ENCODE results near the gene SGMS1.

The SGMS1 gene

DNA sequence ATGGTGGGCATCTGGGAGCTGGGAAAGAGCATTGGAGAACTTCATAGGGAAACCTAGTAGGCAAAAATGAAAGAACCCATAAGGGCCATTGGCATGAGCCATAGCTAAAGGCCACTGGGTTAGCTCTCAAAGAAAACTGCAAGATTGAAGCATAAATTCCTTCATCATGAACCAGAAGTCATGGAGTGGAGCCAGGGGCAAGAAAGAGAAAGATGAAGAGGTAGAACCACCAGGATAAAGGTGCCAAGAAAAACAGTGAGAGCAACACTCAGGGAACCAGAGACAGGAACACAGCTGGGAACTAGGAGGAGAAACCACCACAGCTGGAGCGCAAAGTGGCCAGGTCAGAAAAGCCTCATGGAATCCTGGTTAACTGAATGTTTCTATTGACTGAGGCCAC, 11.5 kb upstream of the SGMS1 start:
- DNase-seq, result peak; percentile 75

DNA sequence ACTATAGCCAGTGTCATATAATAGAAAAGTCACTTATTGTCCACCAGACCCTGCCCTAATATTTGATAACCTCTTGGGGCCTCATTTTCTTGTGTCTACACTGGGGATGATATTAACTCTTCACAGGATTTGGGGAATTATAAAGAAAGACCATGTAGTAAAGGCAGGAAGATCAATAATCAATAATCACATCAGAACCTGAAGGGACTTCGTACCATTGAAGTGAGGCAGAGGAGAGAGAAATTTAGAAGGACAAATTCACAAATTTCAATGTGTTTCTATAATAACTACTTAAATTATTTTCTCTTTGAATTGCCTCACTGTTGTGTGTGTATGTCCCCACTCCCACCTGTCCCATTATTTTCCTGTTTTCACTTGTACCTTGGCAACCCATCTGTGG, 10.7 kb upstream of the SGMS1 start:
- no peak for DNase-seq

DNA sequence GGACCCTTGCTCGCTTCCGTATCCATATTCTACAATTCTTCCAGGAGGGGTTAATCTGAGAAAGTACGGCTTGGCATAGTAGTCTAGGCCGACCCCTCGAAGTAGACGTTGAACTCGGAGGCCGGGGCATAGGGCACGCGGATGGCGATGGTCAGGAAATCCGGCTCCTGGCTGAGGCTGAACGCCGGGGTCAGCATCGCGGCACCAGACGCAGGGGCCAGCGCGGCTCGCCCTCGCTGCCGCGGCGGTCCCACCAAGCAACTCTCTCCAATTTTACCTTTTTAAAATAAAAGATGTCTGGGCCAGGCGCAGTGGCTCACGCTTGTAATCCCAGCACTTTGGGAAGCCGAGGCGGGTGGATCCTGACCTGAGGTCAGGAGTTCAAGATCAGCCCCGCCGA, 7.3 kb upstream of the SGMS1 start:
- DNase-seq, result no peak

DNA sequence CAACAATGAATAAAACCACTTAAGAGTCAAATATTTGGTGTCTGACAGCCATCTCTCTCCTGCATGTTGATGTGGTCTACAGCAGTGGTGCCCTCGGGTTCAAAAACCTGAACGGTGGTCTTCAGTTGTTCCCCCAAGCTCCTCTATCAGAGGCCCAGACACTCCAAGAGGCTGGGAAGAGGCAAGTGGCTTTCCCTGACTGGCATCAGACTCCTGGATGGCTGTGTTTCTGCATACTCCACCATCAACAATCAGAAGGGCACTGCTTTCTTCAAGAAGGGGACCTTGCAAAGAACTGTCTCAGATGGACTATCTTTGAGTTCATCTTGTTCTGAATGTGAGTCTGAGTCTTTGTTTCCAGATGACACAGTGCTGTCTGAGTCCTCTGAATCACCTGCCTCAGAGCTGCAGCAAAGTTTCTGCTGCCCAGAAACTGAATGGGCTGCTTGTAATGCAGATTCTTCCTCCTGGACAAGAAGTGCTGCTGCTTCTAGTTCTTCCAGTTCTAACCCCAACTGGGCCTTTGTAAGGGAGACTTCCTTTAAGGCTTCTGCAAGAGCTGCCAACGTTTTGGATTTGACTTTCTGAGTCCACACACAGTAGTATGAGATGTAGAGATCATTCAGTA, 5.9 kb upstream of the SGMS1 start:
- DNase-seq, result no peak

DNA sequence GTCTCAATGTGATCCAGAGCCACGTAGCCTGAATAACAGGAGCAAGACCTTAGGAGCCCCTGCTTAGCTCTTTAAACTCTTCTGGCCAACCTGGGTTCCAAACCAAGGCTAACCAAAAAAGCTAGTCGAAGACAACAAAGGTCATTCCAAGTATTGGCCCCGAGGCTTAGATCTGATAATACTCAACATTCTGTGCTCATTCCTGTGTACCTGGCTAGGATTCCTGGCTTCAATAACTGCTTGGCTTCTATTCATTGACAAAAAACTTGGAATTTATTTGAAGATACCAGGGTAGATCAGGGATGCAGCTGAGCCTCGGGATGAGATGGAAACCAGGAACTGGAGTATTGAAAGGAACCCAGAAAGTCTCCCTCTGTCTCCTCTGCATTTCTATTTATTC, 4.1 kb upstream of the SGMS1 start:
- DNase-seq, result no peak

DNA sequence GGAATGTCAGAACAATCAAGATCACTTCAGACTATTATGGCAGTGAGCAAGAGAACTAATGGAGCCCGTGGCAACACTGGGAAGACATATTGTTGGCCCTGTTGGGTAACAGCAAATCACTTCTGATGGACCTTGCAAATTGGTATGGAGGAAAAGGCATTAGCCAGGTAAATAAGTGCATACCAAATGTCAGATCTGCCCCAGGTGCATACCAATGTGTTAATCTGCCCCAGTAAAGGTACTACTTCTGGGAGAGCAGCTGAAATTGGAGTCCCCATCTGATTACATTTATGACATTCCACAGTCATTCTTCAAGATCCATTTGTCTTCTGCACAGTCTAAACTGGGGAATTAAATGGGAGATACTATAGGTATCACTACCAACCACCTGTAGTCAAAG, 3.7 kb upstream of the SGMS1 start:
- no peak for DNase-seq

DNA sequence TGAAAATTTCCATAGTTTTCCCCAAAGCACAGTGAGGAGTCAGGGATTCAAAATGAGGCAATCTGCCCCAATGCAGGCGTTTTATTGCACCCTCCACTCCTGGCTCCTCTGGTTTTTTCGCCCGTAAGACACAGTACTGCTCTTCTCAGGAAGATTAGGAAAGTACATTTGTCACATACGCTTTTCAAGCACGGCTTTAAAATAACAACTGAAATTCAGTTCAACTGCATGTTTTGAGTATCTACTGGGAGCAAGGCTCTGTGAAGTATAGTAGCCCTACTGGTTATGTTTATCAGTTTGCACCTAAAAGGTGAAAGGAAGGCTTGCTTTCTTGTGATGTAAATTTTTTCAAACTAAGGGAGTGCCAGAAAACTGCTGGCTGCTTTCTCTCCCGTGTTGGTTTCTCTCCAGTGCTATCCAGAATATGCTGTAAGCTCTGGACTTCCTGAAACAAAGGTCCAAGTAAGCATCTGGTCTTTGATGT, 1.9 kb upstream of the SGMS1 start:
- no peak for DNase-seq

DNA sequence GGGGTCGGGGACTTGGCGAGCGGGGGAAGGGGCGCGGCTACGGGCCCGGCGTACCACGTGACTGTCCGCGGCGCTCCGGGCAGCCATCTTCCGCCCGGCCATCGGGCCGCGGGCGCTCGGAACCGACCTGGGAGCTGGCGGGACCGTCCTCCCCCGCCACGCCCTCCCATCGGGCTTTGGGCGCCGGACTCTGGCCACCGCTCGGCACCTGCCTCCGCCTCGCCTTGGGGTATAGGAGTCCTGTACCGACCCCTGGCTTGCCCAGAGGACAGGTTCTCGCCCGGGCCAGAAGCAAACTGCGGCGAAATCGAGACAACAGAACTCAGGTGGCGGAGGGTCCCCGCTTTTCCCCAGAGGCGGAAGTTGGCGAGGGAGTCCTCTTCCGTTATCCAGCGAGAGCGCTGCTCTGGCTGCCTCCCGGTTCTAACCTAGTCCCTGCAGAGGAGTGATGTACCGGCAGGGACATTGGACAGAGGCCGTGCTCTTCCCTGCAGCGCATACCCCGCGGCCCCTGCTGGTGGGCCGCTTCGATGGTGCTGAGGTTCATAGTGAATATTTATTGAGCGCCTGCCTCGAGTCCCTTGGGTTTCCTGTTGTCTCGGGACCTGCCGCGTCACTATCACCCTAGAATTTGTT, 1.2 kb upstream of the SGMS1 start:
- peak; percentile 70 for DNase-seq

DNA sequence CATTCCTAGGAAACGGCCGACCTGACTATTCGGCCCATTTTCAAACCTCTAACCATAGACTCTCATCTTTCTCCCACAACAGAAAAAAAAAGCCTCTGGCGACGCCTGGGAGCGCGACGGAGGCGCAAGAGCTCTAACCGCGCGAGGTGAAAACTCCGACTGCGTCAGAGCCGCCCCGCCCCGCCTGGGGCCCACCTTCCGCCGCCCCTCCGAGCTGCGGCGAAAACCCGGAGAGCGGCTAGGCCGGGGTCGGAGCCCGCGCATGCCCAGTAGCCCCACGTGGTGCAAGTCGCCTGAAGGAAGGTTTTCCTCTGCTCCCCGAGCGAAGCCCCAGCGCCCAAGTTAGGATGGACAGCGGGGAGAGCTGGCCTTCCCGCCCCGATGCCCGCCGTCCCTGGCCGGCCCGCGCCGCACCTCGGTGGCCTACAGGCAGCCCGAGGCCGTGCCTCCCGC, 683 bp upstream of the SGMS1 start:
- peak; percentile 95 for DNase-seq

DNA sequence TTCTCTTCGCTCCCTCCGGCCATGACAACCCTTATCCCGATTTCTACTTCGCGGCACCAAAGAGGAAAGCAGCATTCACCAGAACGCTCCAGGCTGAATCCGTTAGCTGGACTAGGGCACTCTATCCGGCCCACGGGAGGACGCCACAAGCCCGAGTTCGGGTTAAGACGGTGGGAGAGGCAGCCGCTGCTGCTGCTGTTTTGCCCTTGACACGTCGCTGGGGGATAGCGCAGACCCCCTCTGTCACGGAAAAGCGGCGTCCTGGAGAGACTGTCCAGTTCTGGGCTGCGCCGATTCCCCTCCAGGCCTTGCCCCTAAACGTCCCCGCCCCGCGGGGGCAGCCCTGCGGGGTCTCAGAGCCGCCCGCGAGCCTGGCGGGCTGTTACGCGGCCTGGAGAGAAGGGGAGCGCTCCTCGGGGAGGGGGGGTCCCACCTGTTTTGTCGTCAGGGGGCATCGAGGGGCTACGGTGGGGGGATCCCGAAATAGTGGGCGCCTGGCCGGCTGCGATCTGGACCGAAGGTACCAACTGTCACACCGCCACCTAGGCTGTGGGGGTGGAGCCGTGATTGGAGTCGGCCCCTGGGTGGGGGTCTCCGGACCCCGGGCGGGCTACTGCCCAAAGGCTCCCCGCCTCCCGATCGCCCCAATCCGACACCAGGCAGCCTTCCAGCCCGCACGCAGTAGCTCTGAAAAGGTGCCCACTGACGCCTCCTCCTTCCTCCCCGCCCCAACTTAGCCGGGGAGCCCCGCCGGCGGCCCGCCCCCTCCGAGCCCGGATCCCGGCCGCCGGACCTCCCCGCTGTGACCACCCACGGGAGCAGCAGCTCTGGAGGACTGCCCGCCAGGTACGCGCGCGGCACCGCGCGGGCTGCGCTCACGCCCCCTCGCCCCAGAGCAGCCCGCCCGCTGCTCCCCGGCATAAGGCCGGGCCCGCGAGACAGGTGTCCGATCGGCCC, 772 bp downstream of the SGMS1 start:
- peak; percentile 30 for DNase-seq

DNA sequence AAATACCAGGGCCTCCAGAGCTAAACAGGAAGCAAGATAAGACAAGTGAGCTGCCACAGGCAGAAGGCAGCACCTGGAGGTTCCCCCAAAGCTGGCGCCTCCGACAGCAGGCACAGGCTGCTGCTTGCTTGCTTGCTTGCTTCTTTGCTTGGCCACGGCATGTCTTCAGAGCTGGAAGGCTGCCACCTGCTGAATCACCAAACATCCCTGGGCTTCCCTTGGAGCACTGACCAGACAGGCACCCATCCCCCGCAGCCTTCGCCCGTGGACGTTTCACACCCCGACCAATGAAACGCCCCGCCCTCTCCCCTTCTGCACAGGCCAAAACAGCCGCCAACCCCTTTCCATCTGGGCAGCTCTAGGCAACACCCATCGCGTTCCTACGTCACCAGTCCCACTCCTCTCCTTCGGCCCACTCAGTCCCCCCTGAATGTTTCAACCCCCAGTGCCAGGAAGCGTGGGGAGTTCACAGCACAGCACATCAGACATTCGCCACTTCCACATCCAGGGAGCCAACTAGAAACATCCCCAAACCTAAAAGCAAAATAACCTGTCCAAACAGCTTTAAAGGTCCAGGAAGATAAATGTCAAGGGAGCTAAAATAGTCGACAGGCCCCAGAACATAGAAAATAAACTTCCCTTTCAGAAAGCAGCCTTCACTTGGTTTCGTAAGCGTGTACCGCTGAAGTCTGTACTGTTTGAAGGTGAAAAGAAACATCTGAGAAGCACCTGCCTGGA, 1.6 kb downstream of the SGMS1 start:
- DNase-seq, result peak; percentile 90

DNA sequence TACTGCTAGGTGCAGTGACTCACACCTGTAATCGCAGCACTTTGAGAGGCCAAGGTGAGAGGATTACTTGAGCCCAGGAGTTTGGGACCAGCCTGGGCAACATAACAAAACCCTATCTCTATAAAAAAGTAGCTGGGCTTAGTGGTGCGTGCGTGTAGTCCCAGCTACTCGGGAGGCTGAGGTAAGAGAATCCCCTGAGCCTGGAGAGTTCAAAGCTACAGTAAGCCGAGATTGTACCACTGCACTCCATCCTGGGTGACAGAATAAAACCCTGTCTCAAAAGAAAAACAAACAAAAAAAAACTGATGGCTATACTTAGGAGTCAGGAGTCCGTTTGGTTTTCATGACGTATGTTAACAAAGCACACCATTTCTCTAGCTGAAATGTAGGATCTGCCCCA, 2.9 kb downstream of the SGMS1 start:
- no peak for DNase-seq

DNA sequence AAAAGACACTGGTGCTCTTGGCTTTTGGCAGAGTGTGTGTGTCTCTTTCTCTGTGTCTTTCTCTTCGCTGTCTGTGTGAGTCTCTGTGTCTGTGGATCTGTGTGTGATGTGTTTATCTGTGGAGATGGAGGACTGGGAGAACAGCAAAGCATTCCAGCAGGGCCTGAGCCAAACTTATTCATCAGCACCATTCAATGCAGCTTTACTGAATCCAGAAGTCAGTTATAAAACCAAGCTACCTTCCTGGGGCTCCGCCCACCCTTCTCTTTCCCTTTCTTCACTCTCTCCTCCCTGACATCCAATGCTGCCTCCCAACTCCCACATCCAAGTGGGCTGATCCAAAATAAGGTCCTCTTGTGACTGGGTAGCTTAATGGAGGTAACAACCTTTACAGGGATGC, 3.9 kb downstream of the SGMS1 start:
- DNase-seq, result no peak

DNA sequence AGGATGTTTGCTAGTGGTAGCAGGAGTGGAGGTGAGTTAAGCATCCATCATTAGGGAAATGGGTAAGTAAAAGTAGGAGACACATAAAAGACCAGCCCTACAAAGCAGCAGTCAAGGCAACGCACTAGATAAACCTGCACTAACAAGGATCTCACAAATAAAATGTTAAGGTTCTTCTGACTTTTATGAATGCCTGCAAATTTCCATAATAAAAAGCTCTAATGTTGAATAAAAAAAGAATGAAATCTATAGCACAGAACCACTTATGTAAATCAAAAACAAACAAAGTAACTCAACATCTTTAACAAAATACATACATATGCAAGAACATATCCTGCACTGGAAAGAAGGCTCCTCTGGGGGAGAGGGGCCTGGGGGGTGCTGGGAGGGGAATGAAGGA, 4.6 kb downstream of the SGMS1 start:
- DNase-seq, result no peak

DNA sequence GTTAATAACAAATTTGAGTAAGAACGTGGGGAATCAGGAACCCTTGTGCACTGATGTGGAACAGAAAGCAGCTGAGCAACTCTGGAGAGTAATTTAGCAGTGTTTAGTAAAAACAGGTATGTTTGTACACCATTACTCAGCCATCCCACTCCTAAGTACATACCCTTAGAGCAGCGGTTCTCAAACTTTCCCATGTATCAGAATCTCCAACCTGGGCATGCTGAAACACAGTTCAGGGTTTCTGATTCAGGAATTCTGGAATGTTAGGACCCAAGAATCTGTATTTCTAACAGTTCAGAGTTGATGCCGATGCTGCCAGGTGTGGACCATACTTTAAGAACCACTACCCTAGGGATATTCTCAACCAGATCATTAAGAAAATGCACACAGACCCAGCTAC, 5.1 kb downstream of the SGMS1 start:
- no peak for DNase-seq

DNA sequence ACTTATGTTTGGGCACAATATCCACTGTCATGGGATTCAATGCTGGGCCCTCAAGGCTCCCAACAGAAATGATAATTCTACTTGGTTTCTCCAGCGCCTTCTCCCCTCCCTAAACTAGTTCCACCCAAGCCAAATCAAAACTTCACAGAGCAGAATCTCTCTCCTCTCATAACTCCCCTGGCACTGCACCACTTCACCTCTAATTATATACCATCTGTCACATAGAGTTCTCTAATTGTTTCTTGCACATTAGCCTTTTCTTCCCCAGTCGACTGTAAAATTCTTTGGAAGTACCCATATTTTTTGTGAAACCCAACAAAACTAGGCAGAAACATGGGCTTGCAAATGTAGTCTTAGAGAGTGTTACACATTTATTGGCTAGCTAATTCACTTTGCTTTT, 8.1 kb downstream of the SGMS1 start:
- no peak for DNase-seq

DNA sequence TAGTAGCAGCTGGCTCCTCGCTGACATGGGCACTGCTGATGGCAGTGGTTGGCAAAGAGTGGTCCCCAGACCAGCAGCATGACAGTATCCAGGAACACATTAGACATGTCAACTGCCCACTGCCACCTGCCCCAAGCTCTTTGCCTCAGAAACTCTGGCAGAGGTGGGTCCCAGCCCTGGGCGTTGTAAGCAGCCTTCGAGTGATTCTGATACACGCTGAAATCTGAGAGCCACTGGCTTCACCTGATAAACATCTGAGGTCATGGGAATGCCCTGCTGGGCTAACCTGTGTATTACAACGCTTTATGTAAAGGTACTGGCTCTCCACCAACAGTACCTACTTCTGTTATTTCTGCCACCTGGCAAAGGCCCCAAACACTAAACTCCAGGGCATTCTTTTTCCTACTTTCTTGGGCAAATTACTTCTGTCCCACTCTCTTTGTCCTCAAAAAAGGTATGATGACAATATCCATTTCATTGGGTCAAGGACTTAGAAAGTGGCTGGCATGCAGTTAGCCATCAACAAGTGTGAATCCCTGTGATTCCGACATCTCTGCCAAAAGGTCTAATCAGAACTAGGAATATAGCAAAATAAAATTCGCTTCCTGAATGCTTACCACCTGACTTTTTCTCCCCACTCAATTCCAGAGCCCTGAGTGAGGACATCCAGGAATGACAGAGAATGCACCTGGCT, 9.2 kb downstream of the SGMS1 start:
- DNase-seq, result no peak

DNA sequence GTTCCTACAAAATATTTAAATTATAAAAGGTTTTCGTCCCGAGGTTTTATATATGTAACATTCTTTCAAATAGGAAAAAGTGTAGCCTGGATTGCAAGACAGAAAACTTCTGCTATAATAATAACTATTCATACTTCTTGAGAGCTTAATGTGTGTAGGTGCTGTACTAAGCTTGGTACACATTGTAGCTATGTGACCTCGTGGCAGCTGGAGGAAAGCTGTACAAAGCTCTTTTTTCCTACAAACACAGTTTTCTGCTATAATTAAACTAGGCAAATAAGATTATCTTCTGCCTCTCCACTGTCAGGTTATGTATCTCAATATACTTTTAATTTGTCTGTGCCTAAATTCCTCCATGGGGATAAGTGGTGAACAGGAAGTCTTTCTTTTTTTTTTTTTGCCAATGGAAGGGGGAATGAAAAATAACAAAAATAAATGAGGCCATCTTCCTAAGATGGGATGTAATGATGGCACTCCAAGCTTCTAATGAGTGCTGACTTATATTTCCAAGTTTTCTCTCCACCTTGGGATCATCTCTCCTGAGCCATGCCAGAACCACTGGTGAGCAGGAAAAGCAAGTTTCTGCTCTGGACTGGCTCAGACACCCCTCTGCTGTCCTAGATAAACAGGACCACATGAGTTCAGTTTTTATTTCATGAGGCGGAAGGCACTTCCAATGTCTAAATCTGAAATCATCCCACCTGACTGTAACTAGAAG, 9.9 kb downstream of the SGMS1 start:
- no peak for DNase-seq

DNA sequence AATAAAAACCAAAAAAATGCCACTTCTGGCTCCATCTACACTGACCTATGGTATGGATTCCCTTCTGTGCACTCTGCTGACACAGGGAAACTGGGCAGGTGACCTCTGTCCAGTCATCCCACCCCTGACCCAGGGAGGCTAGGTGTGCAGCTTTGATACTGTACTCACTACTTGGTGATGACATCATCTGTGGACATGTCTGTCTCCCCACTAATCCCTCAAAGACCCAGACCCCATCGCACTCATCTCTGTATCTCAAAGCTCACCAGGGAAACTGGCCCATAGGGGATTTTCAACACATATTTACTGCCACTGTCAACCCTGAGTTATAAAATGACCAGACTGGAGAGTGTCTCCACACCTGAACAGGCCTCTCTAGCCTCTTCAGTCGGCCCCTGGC, 10.6 kb downstream of the SGMS1 start:
- no peak for DNase-seq

DNA sequence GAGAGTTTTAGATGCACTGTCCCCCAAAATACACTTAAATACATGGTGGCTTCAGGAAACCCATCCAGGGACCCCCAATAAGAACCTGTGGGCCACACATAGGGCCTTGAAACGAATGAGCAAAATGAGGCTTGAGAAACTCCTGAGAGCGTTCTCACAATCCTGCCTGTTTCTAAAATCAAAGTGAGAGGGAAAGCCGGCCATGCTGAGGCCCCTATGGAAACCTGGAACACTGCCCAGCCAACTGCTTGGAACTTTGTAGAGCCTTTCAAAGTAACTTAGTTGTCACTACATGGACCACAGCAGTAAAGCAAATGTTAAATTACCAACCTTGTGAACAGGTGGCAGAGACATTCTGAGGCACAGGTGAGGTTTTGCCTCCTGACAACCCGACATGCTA, 13.4 kb downstream of the SGMS1 start:
- DNase-seq, result peak; percentile 9

DNA sequence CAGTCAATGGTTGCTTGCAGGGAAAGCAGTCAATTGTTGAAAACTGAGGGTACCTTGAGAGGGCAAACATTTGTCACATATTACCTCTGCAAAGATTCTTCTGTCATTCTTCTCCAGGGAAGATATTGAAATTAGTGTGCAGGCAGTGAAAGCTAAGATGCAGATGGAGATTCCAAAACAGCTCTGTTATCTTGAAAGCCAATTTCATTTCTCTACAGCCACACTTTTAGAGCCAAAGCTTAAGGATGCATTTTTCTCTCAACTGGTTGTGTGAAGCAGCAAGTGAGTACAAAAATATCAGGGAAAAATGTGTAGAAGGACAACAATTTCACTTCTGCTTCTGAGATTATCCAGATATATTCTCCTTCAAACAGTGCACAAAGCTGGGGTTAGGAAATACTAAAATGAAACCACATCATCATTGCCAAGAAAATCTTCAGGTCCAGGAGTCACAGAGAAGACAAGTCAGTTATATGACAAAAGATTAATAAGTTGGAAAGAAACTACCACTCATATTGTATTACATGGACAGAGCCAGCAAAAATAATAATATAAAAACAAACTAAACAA, 16.3 kb downstream of the SGMS1 start:
- DNase-seq, result no peak

DNA sequence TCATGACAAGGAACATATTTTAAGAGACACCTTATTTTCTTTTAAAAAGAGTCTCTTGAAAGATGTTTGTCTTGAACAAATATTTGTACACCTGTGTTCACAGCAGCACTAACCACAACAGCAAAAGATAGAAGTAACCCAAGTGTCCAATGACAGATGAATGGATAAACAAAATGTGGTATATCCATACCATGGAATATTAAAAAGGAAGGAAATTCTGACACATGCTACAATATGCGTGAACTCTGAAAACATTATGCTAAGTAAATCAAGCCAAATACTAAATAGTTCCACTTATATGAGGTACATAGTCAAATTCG, 17.8 kb downstream of the SGMS1 start:
- DNase-seq, result no peak
